ENCODE results near the gene DSCAM.
A peak's percentile ranks its signal among the peaks of the same experiment; 100 is the strongest.

DSCAM gene

DNA sequence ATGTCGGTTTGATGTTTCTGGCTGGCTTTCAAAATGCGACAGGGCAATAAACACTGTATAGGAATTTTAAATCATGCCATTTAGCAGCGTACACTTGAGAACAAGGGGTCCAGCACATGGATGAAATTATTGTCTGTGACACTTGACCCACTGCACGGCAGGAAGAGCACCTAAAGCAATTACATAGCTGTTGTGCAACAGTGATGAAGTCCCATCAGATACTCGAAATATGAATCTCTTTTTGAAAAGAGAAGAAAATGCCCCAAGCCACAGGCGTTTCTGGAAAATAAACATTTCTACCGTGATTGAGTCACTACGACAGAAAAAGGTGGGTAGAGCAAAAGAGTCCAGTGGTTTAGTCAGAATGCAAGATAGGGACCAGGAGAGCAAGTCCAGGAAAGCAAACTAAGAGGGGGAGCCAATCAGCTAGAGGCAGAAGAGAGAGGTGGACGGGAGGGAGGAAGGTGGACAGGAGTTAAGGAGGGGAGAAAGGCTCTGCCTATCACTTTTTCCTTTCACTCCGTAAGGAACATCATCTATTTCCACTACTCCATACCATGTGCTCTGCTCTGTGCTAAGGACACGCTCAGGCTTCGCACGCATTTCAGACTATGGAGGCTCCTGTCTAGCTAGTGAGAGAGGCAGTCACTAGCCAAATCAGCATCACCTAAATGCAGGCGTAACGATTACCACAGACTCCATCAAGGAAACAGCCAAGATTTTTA, 6.4 kb downstream of the DSCAM start:
- no peak for DNase-seq

DNA sequence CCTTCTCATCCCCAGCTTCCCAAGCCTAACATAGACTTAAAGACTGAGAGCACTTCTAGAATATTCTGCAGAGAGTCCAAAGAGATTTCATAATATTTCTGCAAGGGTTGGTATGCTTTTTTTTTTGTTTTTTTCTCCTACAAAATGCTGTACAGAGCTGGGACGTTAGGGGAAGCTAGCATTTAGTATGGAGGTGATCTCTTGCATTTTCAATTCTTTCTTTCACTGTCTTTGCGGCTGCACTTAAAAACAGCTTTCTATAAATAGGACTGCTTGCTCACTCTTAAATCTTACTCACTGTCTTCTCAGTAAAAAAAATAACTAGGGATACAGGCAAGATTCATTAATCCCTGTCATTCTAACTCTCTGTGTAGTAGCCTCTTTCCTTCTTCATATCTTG, 7.4 kb downstream of the DSCAM start:
- peak; percentile 47 for DNase-seq

DNA sequence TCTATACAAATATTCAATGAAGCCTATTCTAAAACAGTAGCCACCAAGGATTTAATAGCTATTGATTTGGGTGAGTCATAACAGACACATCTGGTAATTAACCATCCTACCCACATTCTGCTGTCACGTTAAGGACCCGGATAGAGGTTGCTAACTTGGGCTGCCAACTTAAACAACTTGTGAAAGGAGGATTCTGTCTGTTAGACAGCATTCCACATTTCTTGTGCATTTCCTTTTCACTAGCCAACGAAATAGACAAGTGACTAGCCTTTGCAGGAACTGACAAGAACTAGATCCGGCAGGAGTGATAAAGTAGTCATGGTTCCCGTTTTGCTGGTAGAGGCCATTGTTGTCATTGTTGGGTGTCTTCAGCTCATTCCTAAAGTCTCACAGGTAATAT, 9.5 kb downstream of the DSCAM start:
- peak; percentile 65 for DNase-seq

DNA sequence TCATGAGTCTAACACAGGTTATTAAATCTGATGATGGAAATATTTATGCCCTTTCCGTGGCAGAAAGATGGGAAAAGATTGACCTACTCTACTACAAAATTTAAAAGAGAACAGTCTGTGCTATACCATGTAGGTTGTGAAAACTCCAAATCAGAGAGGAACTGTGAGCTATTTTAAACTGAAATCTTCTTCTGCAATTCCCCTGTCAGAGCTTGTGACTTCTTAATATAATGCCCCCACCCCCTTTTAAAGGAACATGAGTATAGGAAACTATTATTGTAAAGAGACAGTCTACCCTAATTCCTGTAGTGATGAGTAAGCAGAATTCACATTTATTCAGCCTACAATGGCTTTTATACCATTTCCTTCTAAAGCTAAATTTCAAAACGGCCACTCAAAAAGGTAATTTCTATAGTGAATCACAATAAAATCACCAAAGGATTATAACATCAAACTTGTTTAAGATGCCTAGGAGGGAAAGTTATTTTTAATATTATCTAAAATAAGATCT, 11.7 kb downstream of the DSCAM start:
- DNase-seq: no peak

DNA sequence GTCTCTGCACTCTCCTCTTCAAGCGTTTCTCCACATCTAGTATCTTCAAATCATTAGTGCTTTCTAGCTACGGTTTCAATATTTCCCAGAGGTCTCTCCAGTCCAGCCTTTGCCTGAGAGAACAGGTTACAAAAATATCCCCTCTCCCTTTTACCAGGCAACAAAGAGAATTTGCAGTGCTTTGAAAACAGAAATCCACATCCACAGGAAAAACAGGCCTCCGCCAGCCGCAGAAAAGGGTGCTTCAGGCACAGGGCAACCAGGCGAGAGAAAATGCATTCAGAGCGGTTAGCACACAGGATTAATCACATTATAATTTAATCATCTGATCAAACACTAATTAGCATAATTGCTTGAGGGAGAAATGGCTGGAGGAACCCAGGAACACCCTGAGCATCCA, 13.8 kb downstream of the DSCAM start:
- no peak for DNase-seq

DNA sequence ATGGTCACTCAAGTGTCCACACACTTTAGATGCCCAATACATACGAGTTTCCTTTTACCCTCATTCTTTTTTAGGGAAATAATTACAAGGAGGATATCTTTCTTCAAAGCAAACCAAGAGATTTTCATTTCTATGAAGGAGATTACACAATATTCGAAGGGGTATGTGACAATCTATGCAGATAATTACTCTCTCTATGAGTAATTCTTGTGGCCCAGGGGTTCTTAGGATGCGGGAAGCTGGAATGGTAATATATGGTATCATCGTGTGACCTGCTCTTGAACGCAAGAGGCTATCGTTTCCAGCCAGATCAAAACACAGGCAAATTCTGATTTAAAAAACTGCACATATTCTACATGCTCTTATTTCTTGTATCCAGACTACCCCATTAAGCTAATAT, 14.6 kb downstream of the DSCAM start:
- no peak for DNase-seq

DNA sequence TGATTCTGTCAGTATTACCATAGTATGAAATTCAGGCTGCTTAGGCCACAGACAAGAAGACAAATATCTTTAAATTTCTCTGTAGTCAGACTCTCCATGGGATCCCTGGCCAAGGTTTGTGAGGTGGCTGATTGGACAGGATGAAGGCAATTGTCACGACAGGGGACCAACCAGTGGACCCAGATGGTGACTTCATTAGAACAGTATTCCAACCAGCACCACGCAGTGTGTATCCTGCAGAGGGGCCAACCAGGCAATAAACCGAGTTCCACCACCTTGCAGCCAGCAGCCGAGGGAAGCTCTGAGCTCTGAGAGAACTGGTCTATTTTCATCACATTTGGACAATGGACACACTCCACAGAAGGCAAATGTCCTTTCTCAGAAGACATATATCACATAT, 16.1 kb downstream of the DSCAM start:
- no peak for DNase-seq

DNA sequence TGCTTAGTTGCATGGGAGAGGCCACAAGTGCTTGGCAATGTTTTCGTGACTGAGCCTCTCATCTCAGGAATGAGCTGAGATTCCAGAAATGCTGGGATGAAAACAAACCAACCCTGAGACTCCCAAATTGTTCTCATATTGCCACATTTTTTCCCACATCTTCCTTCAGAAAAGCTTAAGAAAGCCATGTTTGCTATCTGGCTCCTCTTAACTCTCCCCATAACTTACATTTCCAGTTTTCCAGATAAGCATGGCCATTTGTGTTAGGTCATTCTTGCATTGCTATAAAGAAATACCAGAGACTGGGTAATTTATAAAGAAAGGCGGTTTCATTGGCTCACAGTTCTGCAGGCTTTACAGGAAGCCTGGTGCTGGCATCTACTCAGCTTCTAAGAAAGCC, 17.2 kb downstream of the DSCAM start:
- peak; percentile 33 for DNase-seq

DNA sequence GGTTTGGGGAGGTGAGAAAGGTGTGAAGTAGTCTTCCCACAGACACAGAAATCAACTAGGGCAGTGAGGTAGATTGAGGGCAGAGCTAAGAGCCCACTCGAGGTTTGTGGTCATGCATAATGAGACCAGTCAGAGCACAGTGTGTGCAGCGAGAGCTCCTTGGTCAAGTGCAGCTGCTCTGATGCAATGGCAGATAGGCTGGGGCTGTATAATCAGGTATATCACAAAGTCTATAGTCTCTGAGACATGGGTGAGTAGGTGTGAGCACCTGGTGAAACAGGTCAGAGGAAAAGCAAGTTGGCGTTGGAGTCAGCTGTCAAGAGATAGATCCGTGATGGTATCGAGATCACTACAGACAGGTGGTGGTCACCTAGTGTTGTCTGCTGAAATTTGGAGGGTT, 17.6 kb downstream of the DSCAM start:
- no peak for DNase-seq

DNA sequence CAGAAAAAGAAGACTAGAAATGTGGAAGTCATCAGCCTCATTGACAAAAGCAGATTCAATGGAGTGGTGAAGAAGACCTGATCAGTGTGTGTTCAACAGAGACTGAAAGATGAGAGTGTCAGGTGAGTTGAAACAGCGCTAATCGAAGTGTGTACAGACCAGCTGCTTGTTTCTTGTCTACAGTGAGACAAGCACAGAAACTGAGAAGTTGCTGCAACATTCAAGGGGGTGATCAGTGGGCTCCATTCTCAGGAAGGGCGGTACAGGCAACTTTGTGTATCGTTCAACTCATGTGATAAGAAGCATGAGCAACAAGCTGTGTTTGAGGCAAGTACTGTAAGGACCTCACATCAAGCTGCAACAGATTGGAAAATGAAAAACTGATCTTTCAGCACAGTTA, 19.4 kb downstream of the DSCAM start:
- no peak for DNase-seq

DNA sequence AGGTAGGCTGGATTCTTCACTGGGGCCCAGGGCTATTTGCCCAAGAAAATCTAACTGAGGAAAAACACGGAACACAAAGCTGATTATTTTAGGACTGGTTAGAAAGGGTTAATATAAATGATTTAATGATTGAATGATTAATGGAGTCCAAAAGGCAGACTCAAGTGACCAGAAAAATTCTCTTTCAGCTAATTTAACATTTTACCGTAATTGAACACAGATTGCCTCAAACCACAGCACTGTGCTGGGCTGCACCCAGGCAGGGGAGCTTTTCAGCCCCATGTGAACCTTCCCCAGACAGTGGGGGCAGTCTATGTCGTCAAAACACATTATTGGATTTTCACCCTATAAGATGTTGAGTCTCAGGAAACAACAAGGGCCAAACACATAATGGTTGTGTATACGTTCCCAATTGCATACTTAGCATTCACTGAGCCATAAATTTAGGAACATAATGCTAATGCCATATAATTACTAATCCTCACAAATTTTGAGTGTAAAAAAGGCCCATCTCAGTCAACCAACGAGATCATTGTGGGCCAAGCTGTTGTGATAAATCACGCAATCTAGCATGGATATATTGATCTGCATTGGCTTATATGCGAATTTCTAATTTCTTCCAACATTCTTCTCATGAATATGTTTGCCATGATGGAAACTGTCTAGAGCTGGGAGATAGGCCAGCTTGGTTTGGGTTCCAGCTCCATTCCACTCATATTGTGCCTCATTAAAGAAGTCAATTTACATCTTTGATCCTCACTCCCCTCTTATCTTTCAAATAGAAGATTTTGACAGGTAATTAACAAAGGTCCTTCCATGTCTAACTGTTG, 27.7 kb downstream of the DSCAM start:
- no peak for DNase-seq

DNA sequence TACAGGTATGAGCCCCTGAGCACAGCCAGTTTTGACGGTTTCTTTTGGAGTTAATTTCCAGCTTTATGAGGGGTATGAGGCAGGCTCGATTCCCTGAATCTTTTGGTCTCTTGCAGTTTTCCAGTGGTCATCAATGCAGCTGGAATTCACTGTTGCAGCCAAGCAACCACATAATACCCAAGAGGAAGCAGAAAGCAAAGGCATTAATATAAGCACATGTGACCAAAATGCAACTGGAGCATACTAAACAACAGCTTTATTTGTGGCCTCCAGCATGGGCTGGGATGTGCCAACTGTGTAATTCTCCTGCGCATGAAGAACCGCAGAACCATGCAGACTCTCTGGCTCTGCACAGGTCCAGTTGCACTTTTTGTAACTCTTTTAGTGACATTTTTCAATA, 33.0 kb downstream of the DSCAM start:
- no peak for DNase-seq

DNA sequence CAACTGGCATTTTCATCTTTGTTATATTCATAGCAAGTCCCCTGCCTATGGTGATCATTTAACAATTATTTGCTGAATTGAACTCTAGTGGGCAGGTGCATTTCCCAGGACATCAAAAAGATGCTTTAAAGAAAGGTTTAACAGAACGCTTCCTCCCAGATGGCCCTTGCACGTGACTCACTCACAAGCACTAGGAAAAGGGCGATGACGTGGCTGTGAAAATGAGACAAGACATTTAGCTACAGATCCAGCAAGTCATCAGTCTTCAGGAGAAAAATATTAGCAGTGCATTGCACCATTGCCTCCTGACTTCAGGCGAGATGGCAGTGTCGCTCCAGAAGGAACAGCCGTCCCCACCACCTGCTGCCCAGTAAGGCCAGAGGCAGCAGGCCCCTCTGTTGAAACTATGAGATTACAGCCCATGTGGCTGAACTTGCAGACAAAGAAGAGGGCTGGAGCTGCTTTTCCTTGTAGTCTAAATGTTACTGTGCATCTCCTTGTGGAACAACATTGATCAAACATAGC, 37.2 kb downstream of the DSCAM start:
- DNase-seq: no peak

DNA sequence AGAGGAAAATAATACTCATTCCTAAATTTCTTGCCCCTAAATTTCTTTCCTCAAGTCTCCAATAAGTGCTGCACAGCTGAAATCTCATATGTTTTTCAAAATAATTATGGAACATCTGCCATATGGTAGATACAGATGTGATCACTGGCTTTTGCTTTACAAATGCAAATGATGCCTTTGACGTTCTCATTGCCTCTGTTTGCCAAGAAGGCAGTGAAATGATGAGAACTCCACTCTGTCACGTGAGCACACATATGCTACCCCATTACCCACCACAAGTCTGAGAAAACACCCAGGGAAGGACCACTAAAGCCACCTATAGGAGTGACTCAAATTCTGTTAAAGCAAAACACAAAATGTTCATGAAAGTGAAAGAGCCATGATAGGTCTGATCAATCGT, 43.9 kb downstream of the DSCAM start:
- no peak for DNase-seq

DNA sequence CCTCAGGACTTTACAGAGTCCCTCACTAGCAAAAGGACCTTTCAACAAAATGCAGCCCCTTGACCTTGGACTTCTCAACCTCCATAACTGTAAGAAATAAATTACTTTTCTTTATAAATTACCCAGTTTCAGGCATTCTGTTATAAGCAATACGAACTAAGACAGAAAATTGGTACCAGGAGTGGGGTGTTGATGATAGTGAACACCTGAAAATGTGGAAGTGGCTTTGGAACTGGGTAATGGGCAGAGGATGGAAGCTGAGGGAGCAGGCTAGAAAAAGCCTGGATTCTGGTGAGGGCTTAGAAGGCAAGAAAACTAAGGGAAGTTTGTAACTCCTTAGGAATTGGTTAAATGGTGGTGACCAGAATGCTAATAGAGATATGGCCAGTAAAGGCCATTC, 46.8 kb downstream of the DSCAM start:
- DNase-seq: no peak

DNA sequence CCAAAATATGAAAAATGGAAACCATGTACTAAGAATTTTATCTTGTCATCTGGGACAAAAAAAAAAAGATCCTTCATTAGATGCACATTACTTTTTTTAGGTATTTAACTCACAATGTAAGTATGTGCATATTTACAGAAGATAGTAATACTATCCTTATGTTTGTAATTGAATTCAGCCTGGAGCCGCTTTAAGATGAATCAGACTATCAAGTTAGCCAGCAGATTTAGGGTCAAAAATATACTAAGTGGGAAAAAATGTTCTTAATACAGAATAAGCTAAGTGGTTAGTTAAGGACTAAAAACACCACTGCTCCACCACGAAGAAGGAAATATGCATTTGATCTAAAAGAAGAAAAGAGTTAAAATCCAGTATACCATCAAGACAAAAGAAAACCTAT, 49.1 kb downstream of the DSCAM start:
- DNase-seq: peak; percentile 80

DNA sequence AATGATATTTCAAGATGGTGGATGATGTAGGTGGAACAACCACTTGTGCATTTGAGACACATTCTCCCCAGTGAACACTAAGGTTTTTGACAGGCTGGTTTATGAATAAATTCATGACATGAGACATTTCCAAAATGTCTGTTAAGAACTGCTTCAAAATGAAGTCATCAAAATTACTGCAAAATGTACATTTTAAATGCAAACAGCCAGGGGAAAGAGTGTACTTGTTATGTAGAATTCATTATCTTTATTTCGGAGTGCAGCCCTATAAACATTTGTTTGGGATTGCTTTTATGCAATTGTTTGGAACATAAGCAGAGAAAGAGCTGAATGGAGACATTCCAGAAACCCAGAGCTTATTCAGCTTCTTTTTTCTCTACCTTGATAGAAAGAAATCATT, 49.5 kb downstream of the DSCAM start:
- no peak for DNase-seq

DNA sequence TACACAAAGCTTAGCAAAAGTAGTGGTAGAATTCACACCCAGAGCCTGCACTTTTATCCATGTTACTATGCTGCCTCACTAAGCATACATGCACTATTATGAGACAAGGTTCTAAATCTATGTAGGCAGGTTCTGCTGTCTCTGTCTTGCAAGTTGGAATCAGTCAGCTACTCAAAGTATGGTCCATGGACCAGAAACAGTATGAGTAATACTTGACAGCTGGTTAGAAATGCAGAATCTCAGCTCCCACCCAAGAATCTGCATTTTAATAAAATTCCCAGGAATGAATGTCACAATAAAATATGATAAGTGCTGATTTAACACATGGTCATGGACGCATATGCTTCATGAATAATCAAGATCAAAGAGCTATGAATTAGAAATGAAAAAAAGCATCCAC, 50.5 kb downstream of the DSCAM start:
- DNase-seq: no peak

DNA sequence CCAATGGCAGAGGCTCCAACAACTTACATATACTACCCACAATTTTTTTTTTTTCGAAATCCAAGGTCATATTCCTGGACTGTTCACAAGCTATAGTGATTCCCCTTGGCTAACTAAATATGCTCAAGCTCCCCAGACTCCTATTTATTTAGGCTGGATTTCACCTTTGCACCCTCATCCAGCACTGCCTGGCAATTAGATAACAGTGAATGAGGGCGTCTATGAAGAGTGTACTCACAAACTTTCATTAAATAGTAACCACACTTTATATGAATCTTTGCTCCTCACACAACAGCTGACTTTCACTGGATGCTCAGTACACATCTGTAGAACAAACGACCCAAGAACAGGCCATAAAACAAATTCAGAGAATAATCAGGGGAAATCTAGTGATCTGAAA, 51.6 kb downstream of the DSCAM start:
- no peak for DNase-seq

DNA sequence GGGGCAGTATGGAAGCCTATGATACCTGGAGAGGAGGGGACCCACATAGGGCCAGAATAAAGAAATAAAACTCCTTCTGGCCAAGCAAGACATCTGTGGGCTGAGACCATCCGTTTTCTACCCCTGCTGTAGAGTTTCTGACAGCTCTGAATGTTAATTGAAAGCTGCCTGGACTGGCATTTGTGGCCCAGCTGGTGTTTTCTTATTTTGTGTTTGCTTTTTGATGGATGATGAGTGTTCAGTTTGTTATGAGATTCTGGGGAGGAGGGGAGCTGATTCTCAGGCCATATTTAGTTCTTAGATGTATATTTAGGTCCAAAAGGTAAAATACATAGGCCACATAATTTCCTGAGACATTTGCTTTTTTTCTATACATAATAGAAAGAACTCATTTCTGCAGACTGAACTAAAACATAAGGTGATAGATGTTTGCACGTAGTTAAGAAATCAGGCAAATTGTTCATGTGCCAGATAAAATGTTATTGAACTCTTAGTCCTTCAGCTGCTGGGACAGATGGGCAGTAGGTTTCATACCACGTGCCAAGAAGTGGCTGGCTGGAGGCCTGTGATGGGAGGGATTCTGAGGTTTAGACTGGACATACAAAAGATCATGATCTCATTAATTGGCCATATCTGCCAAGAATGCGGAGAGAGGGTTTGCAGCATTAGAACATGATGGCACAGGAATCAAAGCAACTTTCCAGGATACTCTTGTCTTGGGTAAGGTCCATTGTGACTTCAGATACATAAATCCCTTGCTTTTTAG, 54.1 kb downstream of the DSCAM start:
- no peak for DNase-seq

DNA sequence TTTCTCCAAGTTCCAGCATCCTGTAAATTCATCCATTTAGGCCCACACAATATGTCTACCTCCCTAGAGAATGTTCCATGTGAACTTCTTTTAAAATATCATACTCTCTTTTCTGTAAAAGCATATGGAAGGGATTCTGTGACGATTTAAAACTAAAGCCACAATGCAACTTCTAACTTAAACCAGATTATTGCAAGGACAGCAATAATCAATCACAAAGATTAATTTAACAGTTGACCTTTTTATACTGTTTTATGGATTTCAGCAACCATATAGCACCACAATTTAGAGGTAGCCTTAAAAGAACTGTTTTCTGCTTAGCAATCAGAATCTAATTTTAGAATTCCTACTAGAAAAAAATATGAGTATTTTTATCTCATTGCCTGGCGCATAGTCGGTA, 58.3 kb downstream of the DSCAM start:
- DNase-seq: no peak

DNA sequence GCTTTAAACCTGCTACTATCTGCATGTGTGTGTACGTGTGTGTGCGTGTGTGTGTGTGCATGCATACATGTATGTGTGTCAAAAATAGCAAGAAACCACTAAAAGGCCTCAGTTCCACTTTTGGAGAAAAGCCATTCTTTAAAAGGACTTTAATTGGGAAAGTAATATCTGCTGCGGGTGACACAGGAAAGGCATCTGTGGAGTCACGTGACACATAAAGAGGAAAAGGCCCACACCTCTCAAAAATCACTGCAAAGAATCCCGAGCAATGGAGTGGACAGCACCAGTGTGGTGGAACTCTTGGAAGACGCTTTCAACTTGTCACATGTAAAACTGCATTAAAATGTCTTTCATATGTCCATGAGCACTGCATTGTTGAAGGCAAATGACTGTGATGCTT, 63.6 kb downstream of the DSCAM start:
- no peak for DNase-seq

DNA sequence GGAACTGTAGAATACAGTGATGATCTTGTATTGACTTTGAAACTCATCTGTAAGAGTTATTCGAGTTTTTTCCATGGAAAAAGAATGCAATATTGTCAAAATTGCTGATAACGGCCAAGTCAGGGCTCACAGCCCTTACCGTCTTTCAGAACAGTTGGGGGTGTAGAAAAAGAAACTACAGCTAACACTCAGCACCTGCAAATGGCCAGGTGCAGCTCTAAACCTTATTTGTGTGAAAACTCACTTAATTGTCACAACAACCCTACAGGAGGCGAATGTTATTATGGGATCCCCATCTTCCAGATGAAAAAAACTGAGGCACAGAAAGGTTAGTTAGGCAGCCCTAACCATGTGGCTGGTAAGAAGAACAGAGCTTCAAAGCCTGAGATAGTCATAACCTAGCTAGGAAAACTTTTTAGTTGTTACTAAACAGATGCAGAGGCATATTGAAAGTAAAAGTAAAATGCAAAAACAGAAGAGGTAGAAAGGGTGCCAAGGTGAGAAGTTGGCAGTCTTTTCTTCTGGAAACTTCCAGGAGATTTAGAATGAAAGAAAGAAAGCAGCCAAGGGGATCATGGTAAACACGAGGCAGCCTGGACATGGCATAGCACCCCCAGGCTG, 76.4 kb downstream of the DSCAM start:
- DNase-seq: no peak

Measured in fibroblast of skin of back (primary cell).